Stomach (tissue), 9 donors: ENCODE results near the gene PRM2. TPM values are rescaled to one million over a fixed set of nuclear protein-coding genes. Genes with fewer than 3 reads are reported as not detected.

ENCODE experiments used
- DNase-seq, 2 donors: peaks; one replicate each; pipeline versions ENCODE4 v3.0.0 to v3.0.0-alpha.2; 2013 to 2019
- H3K27ac ChIP-seq, 5 donors: fragments of 200-600 bp in 4 of 5; sonication (generic) in 4 of 5; one replicate each; pipeline ENCODE4 v1.5.1; 2013 to 2019; ENCODE audit warnings: mild to moderate bottlenecking in 1 of 5, moderate library complexity in 1 of 5
- H3K27me3 ChIP-seq, 3 donors: fragments of 200-600 bp; sonication (generic); one replicate each; pipeline ENCODE4 v1.5.1; 2017 to 2019; ENCODE audit warnings: mixed run types in 1 of 3
- H3K36me3 ChIP-seq, 4 donors: fragments of 200-600 bp; sonication (generic); 1 replicate in 3 of 4; 2 replicates in 1 of 4; pipeline ENCODE4 v1.5.1; 2016 to 2019
- H3K4me1 ChIP-seq, 4 donors: fragments of 200-600 bp; sonication (generic); one replicate each; pipeline ENCODE4 v1.5.1; 2016 to 2019
- H3K4me3 ChIP-seq, 4 donors: fragments of 200-600 bp; sonication (generic) in 3 of 4; one replicate each; pipeline ENCODE4 v1.5.1; 2016 to 2019; ENCODE audit warnings: mild to moderate bottlenecking in 1 of 4
- H3K9me3 ChIP-seq, 4 donors: fragments of 200-600 bp; sonication (generic); one replicate each; pipeline ENCODE4 v1.5.1; 2016 to 2019
- EP300 ChIP-seq: sonication (generic); formaldehyde crosslinking; IDR thresholded peaks from one replicate; pipeline ENCODE4 v1.6.1; 2017; ENCODE audit warnings: antibody characterized with exemption
- POLR2A ChIP-seq, 4 donors: fragments of 450-650 bp; IDR thresholded peaks; one replicate each; pipeline ENCODE4 v1.6.1; 2016; ENCODE audit warnings: antibody characterized with exemption in 4 of 4, control low read depth in 2 of 4, mild to moderate bottlenecking in 1 of 4, moderate library complexity in 1 of 4
- POLR2AphosphoS5 ChIP-seq, 3 donors: sonication (generic); formaldehyde crosslinking; IDR thresholded peaks; one replicate each; pipeline ENCODE4 v1.6.1; 2016; ENCODE audit warnings: antibody characterized with exemption in 3 of 3
- WGBS, 5 donors: extraction: QIAGEN DNeasy Blood & Tissue Kit in 3 of 5; methylation state at CpG; one replicate each; pipeline versions ENCODE4 v1.1.5 to v1.1.7; 2013 to 2018; 5-methylcytosine and 5-hydroxymethylcytosine counted together
- intact Hi-C: fragments of 100-400 bp; cut with DNase I; formaldehyde crosslinking; loops from one replicate; pipeline ENCODE4 v1.15.1; 2023; ENCODE audit warnings: low total_unique reads
- polyA plus RNA-seq, 3 donors: library from polyadenylated mRNA; stranded (reverse); fragments of 200-250 nt; gene quantifications; one replicate each; pipeline ENCODE4 v1.2.3, GENCODE V29; 2013
- total RNA-seq, 5 donors: library from RNA; depleted of rRNA; stranded (reverse); fragments of >200 nt; gene quantifications; one replicate each; pipeline versions ENCODE4 v1.1.0 to v1.2.3, GENCODE V29; 2014 to 2016
- TF ChIP-seq, protein P1 (sequence below), 7 experiments: fragments of 450-650 bp in 4 of 7; fragments of 200-600 bp in 3 of 7; sonication (generic) in 3 of 7; IDR thresholded peaks; one replicate each; pipeline ENCODE4 v1.5.1; 2016 to 2019; ENCODE audit warnings: antibody characterized with exemption in 7 of 7, control low read depth in 2 of 7, mild to moderate bottlenecking in 1 of 7
- donor health status: healthy with polysubstance abuse.
- donor health status: Bipolar disorder and iron deficiency.
- donor health status: healthy.

The PRM2 gene
- total and polyA plus RNA-seq, 8 donors: not detected

DNA sequence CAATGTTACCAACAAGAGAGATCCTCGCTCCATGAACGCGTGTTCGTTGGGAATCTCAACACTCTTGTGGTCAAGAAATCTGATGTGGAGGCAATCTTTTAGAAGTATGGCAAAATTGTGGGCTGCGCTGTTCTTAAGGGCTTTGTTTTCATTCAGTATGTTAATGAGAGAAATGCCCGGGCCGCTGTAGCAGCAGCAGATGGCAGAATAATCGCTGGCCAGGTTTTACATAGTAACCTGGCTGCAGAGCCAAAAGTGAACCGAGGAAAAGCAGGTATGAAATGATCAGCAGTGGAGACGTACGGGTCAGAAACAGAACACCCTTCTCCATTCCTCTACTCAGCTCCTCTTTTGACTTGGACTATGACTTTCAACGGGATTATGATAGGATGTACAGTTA, 33.6 kb downstream of the PRM2 start:
- TF ChIP-seq EP300: no peak
- TF ChIP-seq POLR2A (IDR thresholded peaks at IDR 0.05): no peak
- no peak for TF ChIP-seq POLR2AphosphoS5 (IDR thresholded peaks at IDR 0.05)
- TF ChIP-seq, protein P1, sequence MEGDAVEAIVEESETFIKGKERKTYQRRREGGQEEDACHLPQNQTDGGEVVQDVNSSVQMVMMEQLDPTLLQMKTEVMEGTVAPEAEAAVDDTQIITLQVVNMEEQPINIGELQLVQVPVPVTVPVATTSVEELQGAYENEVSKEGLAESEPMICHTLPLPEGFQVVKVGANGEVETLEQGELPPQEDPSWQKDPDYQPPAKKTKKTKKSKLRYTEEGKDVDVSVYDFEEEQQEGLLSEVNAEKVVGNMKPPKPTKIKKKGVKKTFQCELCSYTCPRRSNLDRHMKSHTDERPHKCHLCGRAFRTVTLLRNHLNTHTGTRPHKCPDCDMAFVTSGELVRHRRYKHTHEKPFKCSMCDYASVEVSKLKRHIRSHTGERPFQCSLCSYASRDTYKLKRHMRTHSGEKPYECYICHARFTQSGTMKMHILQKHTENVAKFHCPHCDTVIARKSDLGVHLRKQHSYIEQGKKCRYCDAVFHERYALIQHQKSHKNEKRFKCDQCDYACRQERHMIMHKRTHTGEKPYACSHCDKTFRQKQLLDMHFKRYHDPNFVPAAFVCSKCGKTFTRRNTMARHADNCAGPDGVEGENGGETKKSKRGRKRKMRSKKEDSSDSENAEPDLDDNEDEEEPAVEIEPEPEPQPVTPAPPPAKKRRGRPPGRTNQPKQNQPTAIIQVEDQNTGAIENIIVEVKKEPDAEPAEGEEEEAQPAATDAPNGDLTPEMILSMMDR (IDR thresholded peaks at IDR 0.05): no peak
- intact Hi-C loops: no loop called here

GRCh38 chr16:11241480-11242204, 34.6 kb downstream of the PRM2 start:
- DNase-seq: no peak
- WGBS, 5 donors: 92 to 95% (median 94%) methylated on average over 5 of the region's 5 CpGs
- Histone ChIP-seq H3K27me3 (no peaks in the 10 kb centered on the region), H3K4me3 (no peak overlapping the region), H3K9me3 (no peaks in the 10 kb centered on the region), H3K27ac (no peak overlapping the region), H3K36me3 (no peaks in the 10 kb centered on the region), H3K4me1 (peaks cover 0 to 9% (median 8%) of the 10 kb centered on the region in 4 donors)
- intact Hi-C loops: no loop called here
- TF ChIP-seq POLR2AphosphoS5 (IDR thresholded peaks at IDR 0.05) (no peak), EP300 (no peak), POLR2A (IDR thresholded peaks at IDR 0.05) (no peak)
- TF ChIP-seq, protein P1 (IDR thresholded peaks at IDR 0.05): no peak

More for the DNA sequence above, 33.6 kb downstream of the PRM2 start:
- Histone ChIP-seq H3K4me3 (no peak overlapping the region), H3K4me1 (peaks cover 0 to 9% (median 8%) of the 10 kb centered on the region in 4 donors), H3K27ac (no peak overlapping the region), H3K9me3 (no peaks in the 10 kb centered on the region), H3K36me3 (no peaks in the 10 kb centered on the region), H3K27me3 (no peaks in the 10 kb centered on the region)
- 68 to 79% (median 73%) methylated on average over 12 of the region's 12 CpGs for WGBS, 5 donors
- no peak for DNase-seq

DNA sequence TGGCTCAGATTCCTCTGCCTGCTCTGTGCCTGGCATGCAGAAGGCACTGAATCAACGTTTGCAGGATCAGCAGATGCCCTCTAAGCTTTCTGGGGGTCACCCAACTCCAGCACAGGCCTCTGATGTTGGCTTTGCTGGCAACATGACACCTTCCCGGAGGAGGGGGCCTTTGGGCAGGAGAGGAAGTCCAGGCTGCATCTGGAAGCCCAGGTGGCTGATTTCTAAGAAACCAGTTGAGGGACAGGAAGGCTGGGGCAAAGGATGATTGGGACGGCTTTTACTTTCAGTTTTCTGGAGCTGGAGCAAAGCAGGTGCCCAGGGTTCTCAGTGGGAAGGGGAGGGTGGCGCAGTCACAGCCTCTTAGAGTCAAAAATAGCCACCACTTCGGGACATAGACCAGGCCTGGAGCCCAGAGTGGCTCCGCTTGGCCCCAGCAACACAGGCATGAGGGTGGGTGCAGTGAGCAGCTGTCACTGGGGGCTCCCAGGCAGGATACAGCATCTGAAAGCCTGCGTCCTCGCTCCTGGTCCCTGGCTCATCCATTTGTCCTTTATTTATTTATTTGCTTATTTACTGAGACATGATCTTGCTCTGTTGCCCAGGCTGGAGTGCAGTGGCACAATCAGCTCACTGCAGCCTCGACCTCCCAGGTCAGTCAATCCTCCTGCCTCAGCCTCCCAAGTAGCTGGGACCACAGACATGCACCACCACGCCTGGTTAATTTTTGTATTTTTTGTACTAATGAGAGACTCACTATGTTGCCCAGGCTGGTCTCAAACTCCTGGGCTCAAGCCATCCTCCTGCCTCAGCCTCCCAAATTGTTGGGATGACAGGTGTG, 35.4 kb downstream of the PRM2 start:
- peak overlapping the region in 1 of 4 donors; percentile 4 for H3K4me3 ChIP-seq
- H3K27ac ChIP-seq: peak overlapping the region in 2 of 5 donors; percentile 13 to 26
- H3K9me3 ChIP-seq: no peaks in the 10 kb centered on the region
- H3K27me3 ChIP-seq: no peaks in the 10 kb centered on the region
- H3K36me3 ChIP-seq: no peaks in the 10 kb centered on the region
- H3K4me1 ChIP-seq: peaks cover 0 to 11% (median 8%) of the 10 kb centered on the region in 4 donors
- DNase-seq: peak in 1 of 2 donors; percentile 61
- TF ChIP-seq, protein P1 (IDR thresholded peaks at IDR 0.05): no peak
- TF ChIP-seq POLR2AphosphoS5 (IDR thresholded peaks at IDR 0.05) (no peak), EP300 (no peak), POLR2A (IDR thresholded peaks at IDR 0.05) (no peak)
- 59 to 67% (median 66%) methylated on average over 10 of the region's 10 CpGs for WGBS, 5 donors
- intact Hi-C loops: no loop called here
